OCI-LY1 (cell line): ENCODE measurements around the gene ANKRD53.

Experiments
- H2AFZ ChIP-seq: fragments of 200-600 bp; sonication (generic), shearing (Covaris generic); 2 replicates; pipeline ENCODE4 v1.6.0; 2014; ENCODE audit warnings: antibody characterized with exemption, mild to moderate bottlenecking, low read length
- H3F3A ChIP-seq: fragments of 200-600 bp; sonication (generic), shearing (Covaris generic); 2 replicates; pipeline ENCODE4 v1.6.0; 2014; ENCODE audit warnings: mild to moderate bottlenecking, antibody characterized with exemption, low read length, moderate library complexity; ENCODE audit not compliant: insufficient read depth
- H3K27ac ChIP-seq: fragments of 200-600 bp; sonication (generic); 2 replicates; pipeline ENCODE4 v1.5.1; 2014; ENCODE audit warnings: low read length, mixed run types, mild to moderate bottlenecking, low read depth; ENCODE audit not compliant: poor library complexity, severe bottlenecking
- H3K27me3 ChIP-seq: fragments of 200-600 bp; sonication (generic); 2 replicates; pipeline ENCODE4 v1.6.0; 2014; ENCODE audit warnings: antibody characterized with exemption, mild to moderate bottlenecking, low read length, moderate library complexity; ENCODE audit not compliant: insufficient read depth
- H3K36me3 ChIP-seq: fragments of 200-600 bp; sonication (generic); 2 replicates; pipeline ENCODE4 v1.6.1; 2014; ENCODE audit warnings: mild to moderate bottlenecking, antibody characterized with exemption, low read length, moderate library complexity, mixed read lengths; ENCODE audit not compliant: insufficient read depth
- H3K4me1 ChIP-seq: fragments of 200-600 bp; sonication (generic); 2 replicates; pipeline ENCODE4 v1.5.1; 2014; ENCODE audit warnings: mild to moderate bottlenecking, low read length, moderate library complexity; ENCODE audit not compliant: insufficient read depth, severe bottlenecking
- H3K4me2 ChIP-seq: fragments of 200-600 bp; sonication (generic), shearing (Covaris generic); 2 replicates; pipeline ENCODE4 v1.6.1; 2014; ENCODE audit warnings: low read length
- H3K4me3 ChIP-seq: fragments of 200-600 bp; sonication (generic); 2 replicates; pipeline ENCODE4 v1.5.1; 2014; ENCODE audit warnings: low read length, low read depth, mild to moderate bottlenecking, mixed read lengths; ENCODE audit not compliant: poor library complexity, severe bottlenecking
- H3K79me2 ChIP-seq: fragments of 200-600 bp; shearing (Covaris generic); 2 replicates; pipeline ENCODE4 v1.6.1; 2016; ENCODE audit warnings: mixed run types, low read length, mixed read lengths; ENCODE audit not compliant: insufficient read depth
- H3K9ac ChIP-seq: fragments of 200-600 bp; sonication (generic), shearing (Covaris generic); 2 replicates; pipeline ENCODE4 v1.6.1; 2014; ENCODE audit warnings: mild to moderate bottlenecking, low read length, mixed read lengths
- H3K9me2 ChIP-seq: fragments of 200-600 bp; sonication (generic), shearing (Covaris generic); 2 replicates; pipeline ENCODE4 v1.6.1; 2014; ENCODE audit warnings: low read depth, mild to moderate bottlenecking, low read length, mixed read lengths
- H3K9me3 ChIP-seq: fragments of 200-600 bp; shearing (Covaris generic); 2 replicates; pipeline ENCODE4 v1.6.1; 2014; ENCODE audit warnings: low read length, mixed read lengths
- H4K20me1 ChIP-seq: fragments of 200-600 bp; sonication (generic), shearing (Covaris generic); 2 replicates; pipeline ENCODE4 v1.6.0; 2016; ENCODE audit warnings: mild to moderate bottlenecking, low read length; ENCODE audit not compliant: insufficient read depth
- EZH2 ChIP-seq: fragments of 200-600 bp; sonication (generic), shearing (Covaris generic); IDR thresholded peaks from 2 replicates; pipeline ENCODE4 v1.8.0; 2017; ENCODE audit warnings: borderline replicate concordance, mixed run types, mild to moderate bottlenecking, antibody characterized with exemption, low read length, moderate library complexity, mixed read lengths
- TF ChIP-seq, protein P1 (sequence below): fragments of 200-600 bp; sonication (generic), shearing (Covaris generic); IDR thresholded peaks from 2 replicates; pipeline ENCODE4 v1.5.1; 2017; ENCODE audit warnings: mild to moderate bottlenecking, antibody characterized with exemption, low read length, moderate library complexity, mixed read lengths

ANKRD53 gene

DNA sequence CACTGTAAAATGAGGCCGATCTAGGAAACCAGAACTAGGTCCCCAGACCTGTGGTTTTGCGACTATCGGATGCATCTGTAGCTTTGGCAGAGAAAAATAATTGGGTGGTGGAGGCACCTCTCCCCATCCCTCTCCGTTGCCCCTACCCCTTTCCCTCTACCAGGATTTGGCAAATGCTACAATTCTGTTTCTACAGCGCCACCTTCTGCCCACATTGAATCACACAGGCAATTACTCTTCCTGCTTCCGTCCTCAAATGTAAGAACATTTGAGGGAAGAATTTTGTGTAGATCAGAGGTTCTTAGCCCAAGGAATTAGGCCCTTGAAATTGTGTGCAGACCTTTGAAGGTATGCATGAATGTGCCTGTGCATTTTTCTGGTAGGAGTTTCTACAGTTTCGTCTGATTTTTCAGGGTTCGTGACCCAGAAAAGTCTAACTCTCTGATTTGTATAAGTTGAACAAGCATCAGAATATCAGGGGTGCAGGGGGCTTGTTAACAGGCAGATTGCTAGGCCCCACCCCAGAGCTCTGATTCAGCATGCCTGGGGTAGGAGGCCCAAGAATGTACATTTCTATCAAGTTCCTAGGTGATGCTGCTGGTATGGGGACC, 31.5 kb upstream of the ANKRD53 start:
- Histone ChIP-seq H3K27me3 (no peaks in the 10 kb centered on the region), H3K4me2 (peak overlapping the region; percentile 56)

DNA sequence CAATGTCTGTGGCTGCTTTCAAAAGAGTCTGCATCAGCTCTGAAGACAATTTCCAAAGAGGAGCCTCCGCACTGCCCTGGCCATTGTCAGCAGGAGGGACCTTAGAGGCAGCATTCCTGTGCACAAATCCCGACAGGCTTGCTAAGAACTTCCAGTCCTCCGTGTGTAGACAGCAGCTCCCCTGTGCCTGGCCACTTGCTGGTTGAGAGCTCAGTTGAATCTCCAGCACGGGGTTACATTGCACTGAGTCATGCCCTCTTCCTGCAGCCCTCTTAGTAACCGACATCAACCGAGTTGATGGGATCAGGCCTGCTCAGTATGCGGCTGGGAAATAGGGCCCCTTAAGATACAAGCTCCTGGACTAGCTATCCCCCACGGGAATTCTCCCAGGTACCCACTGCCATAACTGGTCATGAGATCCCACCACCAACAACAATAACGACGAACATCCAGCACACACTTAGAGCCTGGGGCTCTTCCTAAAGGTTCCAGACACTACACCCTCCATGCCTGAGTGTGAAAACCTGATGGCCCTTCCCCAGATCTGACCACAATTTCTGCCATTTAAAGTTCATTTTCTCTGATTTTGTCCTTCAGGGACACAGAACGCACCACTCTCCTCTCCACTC, 30.8 kb upstream of the ANKRD53 start:
- Histone ChIP-seq H2AFZ (no peak overlapping the region), H3K9ac (peak overlapping the region; percentile 18; the same call in 1 of the 2 replicates), H3K79me2 (no peaks in the 10 kb centered on the region), H3K9me2 (no peaks in the 10 kb centered on the region), H3K4me3 (peak overlapping the region; percentile 44), H4K20me1 (no peaks in the 10 kb centered on the region), H3K27ac (no peak overlapping the region), H3K36me3 (no peaks in the 10 kb centered on the region), H3K9me3 (no peaks in the 10 kb centered on the region), H3F3A (no peaks in the 10 kb centered on the region), H3K4me1 (peaks cover 19% of the 10 kb centered on the region), H3K4me2 (peak overlapping the region; percentile 56), H3K27me3 (no peaks in the 10 kb centered on the region)
- TF ChIP-seq, protein P1, sequence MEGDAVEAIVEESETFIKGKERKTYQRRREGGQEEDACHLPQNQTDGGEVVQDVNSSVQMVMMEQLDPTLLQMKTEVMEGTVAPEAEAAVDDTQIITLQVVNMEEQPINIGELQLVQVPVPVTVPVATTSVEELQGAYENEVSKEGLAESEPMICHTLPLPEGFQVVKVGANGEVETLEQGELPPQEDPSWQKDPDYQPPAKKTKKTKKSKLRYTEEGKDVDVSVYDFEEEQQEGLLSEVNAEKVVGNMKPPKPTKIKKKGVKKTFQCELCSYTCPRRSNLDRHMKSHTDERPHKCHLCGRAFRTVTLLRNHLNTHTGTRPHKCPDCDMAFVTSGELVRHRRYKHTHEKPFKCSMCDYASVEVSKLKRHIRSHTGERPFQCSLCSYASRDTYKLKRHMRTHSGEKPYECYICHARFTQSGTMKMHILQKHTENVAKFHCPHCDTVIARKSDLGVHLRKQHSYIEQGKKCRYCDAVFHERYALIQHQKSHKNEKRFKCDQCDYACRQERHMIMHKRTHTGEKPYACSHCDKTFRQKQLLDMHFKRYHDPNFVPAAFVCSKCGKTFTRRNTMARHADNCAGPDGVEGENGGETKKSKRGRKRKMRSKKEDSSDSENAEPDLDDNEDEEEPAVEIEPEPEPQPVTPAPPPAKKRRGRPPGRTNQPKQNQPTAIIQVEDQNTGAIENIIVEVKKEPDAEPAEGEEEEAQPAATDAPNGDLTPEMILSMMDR: no peak
- no peak for TF ChIP-seq EZH2

More for the DNA sequence above, 31.5 kb upstream of the ANKRD53 start:
- Histone ChIP-seq H3K4me3 (peak overlapping the region; percentile 44), H2AFZ (peak overlapping the region; percentile 15; the same call in 1 of the 2 replicates), H3K9ac (no peak overlapping the region; the same call in 1 of the 2 replicates), H3K9me3 (no peaks in the 10 kb centered on the region), H3K36me3 (no peaks in the 10 kb centered on the region), H3K79me2 (no peaks in the 10 kb centered on the region), H3K9me2 (no peaks in the 10 kb centered on the region), H4K20me1 (no peaks in the 10 kb centered on the region), H3F3A (no peaks in the 10 kb centered on the region), H3K4me1 (peaks cover 19% of the 10 kb centered on the region), H3K27ac (no peak overlapping the region)
- TF ChIP-seq, protein P1: peak; percentile 88
- no peak for TF ChIP-seq EZH2

DNA sequence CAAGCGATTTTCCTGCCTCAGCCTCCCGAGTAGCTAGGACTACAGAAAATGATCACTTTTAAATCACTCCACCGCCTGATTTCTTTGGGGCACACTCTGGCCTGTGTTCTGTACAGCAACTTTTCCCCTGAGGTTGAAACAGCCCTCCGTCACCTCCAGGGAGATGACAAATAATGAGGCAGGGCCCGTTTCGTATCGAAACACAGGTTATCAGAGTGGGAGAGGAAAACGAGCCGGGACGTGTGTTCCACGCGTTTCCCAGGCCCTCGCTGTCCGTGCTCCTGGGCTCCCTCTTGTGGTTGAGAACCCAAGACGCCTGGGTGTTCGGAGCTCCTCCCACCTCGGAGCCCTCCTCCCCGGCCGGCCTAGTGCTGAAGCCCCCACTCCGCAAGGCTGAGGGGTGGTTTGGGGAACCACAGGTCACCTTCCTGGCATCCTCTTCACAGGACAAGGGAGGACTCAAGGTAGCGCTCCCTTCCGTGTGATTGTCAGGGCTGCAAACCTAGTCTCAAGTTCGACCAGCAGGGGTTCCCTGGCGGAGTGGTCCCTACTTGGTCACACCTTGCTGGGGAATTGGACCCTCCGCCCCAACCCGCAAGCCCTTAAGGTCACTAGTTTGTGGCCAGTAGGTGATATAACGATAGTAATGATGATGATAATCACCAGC, 30.0 kb upstream of the ANKRD53 start:
- H3K36me3 ChIP-seq: no peaks in the 10 kb centered on the region
- peak overlapping the region; percentile 18; the same call in 1 of the 2 replicates for H3K9ac ChIP-seq
- TF ChIP-seq EZH2: no peak
- TF ChIP-seq, protein P1: peak; percentile 84
- no peaks in the 10 kb centered on the region for H3K9me2 ChIP-seq
- no peaks in the 10 kb centered on the region for H3F3A ChIP-seq
- no peaks in the 10 kb centered on the region for H3K79me2 ChIP-seq
- H3K4me2 ChIP-seq: peak overlapping the region; percentile 56
- H3K4me1 ChIP-seq: peaks cover 19% of the 10 kb centered on the region
- no peaks in the 10 kb centered on the region for H3K9me3 ChIP-seq
- H3K27ac ChIP-seq: no peak overlapping the region
- peak overlapping the region; percentile 44 for H3K4me3 ChIP-seq
- no peaks in the 10 kb centered on the region for H4K20me1 ChIP-seq
- no peak overlapping the region for H2AFZ ChIP-seq
- no peaks in the 10 kb centered on the region for H3K27me3 ChIP-seq
